Measurements from ENCODE around the gene PSTPIP2. TPM values are rescaled to one million over a fixed set of nuclear protein-coding genes. Genes with fewer than 3 reads are reported as not detected.

PSTPIP2 gene
- total RNA-seq, 1 donor: 21.2 TPM

DNA sequence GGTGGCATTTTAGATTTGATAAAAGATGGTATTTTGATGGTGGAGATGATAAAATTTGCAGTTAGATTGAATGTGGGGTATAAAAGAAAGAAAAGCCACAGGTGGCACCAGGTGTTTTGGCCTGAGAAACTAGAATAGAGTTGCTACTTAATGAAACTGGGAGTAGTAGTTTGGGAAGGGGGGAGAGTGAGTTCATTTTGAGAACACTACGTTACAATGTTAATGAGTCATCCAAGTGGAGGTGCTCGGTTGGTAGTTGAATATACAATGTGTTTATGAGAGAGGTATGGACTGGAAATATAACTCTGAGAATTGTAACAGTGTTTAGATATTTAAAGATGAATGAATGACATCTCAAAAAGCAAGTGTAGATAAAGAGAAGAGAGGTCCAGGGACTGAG, 131.3 kb downstream of the PSTPIP2 start:
- TF ChIP-seq, protein P1, sequence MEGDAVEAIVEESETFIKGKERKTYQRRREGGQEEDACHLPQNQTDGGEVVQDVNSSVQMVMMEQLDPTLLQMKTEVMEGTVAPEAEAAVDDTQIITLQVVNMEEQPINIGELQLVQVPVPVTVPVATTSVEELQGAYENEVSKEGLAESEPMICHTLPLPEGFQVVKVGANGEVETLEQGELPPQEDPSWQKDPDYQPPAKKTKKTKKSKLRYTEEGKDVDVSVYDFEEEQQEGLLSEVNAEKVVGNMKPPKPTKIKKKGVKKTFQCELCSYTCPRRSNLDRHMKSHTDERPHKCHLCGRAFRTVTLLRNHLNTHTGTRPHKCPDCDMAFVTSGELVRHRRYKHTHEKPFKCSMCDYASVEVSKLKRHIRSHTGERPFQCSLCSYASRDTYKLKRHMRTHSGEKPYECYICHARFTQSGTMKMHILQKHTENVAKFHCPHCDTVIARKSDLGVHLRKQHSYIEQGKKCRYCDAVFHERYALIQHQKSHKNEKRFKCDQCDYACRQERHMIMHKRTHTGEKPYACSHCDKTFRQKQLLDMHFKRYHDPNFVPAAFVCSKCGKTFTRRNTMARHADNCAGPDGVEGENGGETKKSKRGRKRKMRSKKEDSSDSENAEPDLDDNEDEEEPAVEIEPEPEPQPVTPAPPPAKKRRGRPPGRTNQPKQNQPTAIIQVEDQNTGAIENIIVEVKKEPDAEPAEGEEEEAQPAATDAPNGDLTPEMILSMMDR (IDR thresholded peaks at IDR 0.05; ENCODE audit: insufficient read depth, low read depth, low read length): no peak
- no peak overlapping the region for H3K4me3 ChIP-seq (ENCODE audit: low read depth, low read length)
- no peak for DNase-seq (ENCODE audit: low read depth)

DNA sequence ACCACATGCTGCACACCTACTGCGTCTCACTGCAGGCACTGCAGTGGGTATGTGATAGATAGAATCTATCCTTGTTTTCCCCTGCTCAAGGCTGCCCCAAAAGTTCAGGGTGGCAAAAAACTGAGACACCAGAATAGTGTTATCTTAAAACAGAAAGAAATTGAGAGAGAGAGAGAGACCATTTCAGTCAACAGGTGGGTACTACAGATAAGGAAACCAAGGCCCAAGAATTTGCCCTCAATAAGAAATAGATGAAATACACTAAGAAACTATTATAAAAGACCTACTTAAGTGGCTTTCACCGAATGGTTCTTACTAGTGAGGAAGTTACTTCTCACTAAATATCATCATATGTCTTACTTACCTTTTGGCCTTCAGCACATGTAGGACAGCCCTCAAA, 132.8 kb downstream of the PSTPIP2 start:
- DNase-seq (ENCODE audit: low read depth): no peak
- TF ChIP-seq, protein P1 (IDR thresholded peaks at IDR 0.05; ENCODE audit: insufficient read depth, low read depth, low read length): no peak
- H3K4me3 ChIP-seq (ENCODE audit: low read depth, low read length): no peak overlapping the region

DNA sequence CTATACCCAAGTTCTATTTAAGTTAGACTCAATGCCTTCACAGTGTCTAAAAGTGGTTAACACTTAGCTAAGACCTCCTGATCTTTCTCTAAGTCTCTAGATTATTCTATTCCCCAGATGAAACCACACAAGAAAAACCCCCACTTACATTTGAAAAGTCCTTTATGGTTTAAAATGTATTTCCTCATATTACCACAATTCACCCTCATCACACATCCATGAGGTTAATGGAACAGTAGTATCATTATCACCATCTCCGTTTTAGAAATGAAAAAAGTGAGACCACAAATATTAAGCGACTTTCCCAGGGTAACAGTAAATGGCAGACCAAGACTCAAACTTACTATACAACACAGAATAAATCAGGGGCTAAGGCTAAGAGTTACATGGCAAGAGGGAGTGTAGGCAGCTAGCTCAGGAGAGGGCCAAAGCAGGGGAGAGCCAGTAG, 133.5 kb downstream of the PSTPIP2 start:
- H3K4me3 ChIP-seq (ENCODE audit: low read depth, low read length): no peak overlapping the region
- DNase-seq (ENCODE audit: low read depth): no peak
- TF ChIP-seq, protein P1 (IDR thresholded peaks at IDR 0.05; ENCODE audit: insufficient read depth, low read depth, low read length): no peak

DNA sequence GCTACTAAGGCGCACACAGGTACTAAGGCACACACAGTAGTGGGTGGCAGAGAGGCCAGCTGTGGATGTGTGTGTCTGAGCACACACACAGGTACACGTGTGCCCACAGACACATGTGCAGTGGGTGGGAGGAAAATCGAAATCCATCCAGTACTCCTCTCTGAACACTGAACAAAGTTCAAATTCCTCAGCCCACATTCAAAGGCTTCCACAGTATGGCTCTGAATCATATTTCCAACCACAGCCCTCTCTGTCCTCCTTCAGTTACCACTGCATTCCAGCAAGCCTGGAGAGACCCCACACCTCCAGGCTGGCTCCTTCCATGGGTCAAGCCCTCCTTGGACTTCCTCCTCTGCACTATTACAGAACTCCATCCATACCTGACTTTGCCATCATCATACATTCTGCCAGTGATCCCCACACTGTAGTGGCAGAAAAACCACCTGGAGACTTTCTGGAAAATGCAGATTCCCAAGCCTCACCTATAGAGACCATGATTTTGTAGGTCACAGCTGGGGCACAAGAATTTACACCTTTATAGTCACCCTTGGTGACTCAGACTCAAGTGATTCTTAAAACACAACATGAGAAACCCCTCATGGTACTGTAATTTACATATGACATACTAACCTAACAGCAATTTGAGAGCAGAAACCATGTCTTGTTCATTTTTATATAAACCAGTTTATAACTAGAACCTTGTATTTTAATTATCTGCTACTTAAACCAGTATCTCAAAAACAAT, 136.3 kb downstream of the PSTPIP2 start:
- DNase-seq (ENCODE audit: low read depth): no peak
- H3K4me3 ChIP-seq (ENCODE audit: low read depth, low read length): no peak overlapping the region
- TF ChIP-seq, protein P1 (IDR thresholded peaks at IDR 0.05; ENCODE audit: insufficient read depth, low read depth, low read length): no peak

Small RNA genes lying within 50 kb of the gene (small RNA-seq; reads per million reads assigned to genes)
- not detected for gene RN7SKP26
- not detected for gene RNU6-1278P
- gene RNY4P37: not detected

Other genes starting within 250 kb of the PSTPIP2 start
- gene SIGLEC15, start 246.6 kb downstream of the PSTPIP2 start, total RNA-seq: 0.43 and 0.97 TPM in 2 replicates
- 45.1 and 161 TPM in 2 replicates for gene EPG5, start 104.9 kb downstream of the PSTPIP2 start, total RNA-seq
- gene ATP5F1A, start 26.0 kb upstream of the PSTPIP2 start, total RNA-seq: 671 and 759 TPM in 2 replicates
- gene HAUS1, start 32.1 kb upstream of the PSTPIP2 start, total RNA-seq: 37.1 and 51.2 TPM in 2 replicates

Measured in fibroblast of villous mesenchyme (primary cell).